GM21786 (cell line): ENCODE results near the gene JAKMIP1.

Experiments
- ATAC-seq: cut with Tn5 transposase; IDR thresholded peaks from one replicate; pipeline ENCODE4 v1.9.1; 2021; ENCODE audit not compliant: unreplicated experiment

The JAKMIP1 gene

DNA sequence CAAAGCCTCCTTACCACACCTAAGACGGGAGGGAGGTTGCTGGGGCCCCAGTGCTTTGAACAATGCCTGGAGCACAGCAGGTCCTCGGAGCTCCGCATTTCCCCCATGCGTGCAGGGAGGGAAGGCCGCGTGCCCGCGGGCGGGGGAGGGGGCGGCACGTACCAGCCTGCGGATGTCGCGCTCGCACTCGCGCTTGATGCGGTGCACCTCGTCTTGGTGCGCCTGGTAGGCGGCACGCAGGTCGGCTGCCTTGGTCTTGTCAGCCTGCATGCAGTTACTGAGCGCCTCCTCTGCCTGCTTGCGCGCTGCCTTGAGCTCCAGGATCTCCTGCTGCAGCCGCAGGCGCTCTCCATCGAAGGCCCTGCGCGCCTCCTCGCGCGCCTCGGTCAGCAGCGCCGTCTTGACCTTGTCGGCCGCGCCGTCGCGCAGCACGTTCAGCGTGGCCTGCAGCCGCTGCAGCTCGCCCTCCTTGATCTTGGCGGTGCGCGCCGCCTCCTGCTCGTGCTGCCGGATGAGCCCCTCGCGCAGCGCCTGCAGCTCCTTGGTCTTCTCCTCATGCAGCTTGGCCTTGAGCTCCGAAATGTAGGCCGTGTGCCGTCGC, 94.9 kb downstream of the JAKMIP1 start:
- no peak for ATAC-seq

DNA sequence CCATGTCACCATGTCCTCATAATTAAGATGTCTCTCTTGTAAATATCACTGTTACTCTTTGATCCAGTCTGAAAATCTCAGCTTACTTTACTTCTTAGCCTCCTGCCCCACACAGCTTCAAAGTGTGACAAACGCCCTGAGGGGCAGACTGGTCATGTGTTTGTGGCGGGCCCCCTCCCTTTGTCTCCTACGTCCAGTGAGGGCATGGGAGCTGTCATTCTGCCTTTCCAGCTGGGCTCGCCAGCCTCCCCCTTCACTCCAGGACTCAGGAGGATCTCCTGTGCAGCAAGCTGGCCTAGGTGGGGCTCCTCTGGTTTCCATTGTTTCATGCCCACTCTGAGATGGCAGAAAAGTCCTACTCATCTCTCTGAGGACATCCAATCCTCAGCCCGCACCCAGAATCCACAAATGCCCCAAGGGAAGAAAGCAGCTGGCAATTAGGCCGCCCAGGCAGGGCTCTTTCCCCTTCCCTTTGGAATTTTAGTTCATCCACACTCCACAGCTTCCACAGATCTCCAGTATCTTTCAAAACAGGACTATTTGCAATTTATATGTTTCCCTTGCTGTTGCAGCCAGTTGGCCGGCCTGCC, 95.7 kb downstream of the JAKMIP1 start:
- ATAC-seq: no peak

DNA sequence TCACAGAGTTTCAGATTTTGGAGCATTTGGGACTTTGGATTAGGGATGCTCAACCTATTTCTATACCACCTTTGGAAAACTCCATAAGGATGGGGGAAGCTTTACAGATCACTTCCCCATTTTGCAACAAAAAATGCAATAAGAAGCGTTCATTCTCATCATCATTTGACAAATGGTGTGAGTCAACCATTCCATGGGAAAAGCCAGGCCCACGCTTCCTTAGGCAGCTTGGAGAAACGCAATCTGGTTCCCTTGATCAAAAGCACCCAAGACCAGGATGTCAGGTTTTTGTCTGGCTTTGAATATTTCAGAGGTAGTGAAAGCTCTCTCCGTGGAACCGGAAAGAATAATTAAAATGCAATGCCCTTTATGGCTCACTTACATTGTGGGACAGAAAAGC, 102.8 kb downstream of the JAKMIP1 start:
- ATAC-seq: no peak

DNA sequence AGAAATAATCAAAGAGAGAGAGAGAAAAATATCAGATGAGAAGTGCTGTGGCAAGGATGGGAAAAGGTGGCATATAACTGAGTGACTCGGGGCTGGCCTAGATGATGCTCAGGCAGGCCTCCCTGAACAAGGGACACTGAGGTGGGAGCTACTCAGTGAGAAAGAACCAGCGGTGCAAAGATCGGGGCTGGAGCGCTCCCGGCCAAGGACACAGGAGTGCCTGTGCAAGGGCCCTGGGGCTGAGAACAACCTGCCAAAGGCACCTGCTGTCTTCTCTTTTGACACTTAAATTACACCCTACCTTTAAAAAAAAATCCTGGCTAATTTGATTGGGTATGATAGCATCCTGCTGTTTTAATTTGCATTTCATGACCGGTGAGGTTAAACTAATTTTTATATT, 104.5 kb downstream of the JAKMIP1 start:
- no peak for ATAC-seq

DNA sequence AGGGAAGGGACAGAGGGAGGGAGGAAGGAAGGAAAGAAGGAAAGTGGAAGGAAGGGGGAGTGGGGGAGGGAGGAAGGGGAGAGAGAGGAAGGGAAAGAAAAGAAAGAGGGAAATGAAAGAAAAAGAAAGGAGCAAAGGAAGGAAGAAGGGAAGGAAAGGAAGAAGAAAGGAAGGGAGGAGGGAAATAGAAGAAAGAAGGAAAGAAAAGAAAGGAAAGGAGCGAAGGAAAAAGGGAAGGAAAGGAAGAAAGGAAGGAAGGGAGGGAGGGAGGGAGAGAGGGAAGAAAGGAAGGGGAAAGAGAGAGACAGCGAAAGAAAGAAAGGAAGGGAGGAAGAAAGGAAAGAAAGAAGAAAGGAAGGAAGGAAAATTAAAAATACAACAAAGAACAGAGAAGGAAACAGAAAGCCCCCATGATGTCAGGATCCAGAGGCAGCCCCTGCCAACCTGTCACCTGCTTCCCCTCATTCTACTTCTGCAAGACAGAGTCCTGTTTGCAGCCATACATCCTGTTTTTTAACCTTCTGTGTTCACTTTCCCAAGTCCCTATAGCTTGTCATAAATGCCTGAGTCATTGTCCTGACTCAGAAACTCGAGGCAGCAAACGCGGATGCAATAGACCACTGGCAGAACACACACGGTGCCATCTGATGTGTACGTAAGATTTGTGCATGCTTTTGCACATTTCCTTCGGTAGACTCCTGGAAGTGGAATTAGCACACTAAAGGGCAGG, 105.2 kb downstream of the JAKMIP1 start:
- ATAC-seq: no peak

DNA sequence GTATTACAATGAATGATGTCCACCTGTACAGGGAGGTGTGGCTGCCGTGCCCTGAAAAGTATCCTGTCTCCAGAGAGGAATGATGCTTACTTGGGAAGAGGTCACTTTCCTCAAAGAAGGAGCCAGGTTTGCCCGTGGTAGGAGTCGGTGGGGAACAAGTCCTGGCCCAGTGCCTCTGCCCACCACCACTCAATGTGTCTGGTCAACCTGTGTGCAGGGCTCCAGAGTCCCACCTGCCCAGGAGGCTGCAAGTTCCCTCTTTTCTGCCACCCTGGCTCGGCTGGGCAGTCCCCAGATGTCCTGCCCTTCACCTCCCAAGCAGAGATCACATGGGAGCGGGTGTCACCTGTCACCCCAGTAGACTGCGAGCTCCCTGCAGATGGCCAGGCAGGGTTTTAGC, 106.7 kb downstream of the JAKMIP1 start:
- ATAC-seq: no peak

DNA sequence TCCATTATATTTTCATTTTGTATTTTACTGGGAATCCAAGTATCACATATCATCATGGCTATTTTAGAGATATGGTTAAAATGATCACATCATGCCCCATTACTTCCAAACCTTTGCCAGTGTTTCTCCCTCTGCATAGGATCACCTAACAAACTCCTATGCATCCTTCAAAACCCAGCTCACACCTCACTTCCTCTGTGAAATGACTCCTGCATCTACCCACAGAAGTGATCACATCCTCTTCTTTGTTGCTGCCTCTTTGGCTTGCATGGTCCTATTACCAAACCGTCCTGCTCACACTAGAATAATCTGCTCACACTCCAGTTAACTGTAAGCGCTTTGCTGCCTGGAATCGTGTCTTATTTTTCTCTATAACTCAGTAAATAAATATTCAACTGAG, 107.4 kb downstream of the JAKMIP1 start:
- ATAC-seq: no peak

DNA sequence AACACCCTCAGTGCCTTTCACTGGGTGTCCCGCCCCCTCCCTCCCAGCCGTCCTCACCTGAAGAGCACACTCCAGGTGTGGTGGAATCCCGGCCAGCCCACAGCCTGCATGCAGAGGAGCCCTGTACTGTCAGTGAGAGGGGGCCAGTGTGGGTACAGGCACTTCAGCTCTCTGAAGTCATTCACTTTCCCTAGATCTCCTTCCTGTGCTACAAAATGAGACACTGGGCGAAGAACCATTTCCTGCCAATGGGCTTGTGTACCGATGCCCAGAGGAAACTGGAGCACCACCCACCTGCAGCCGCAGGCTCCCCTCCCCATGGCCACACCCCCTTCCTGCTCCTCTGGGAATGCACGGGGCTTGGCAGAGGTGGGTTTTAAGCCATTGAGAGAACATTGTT, 108.2 kb downstream of the JAKMIP1 start:
- no peak for ATAC-seq

DNA sequence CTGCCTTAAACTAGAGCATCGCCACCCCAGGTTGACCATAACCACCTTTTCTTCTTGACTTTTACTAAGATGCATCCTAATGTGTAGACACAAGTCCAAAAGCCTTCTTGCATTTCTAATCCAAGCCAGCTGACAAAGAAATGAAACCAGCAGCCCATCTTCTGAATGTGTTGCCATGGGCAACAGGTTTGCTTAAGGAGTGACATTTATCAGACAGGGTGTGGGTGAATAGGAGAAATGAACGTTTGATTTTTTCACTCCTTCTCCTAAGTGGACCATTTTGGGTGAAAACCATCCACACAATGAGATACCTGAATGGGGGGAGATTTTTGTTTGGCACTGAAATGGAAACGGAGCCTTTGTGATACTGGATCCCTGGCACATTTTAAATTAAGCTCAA, 109.4 kb downstream of the JAKMIP1 start:
- ATAC-seq: no peak

DNA sequence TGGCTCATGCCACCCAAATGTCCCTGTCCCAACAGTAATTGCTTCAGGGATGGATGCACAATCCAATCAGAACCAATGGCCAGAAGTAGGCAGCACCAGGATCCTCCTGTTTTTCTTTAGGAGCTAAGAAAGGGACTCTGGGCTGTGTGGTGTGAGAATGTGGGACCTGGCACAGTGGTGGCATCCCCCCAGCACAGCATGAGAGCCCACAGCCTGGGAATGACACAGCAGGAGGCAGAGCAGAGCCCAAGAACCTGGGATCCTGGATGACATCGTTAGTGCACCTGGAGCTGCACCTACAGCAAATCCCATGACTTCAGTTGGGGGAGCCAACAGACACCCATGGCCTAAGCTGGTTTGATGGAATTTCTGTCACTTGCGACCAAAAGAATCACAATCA, 111.4 kb downstream of the JAKMIP1 start:
- no peak for ATAC-seq

DNA sequence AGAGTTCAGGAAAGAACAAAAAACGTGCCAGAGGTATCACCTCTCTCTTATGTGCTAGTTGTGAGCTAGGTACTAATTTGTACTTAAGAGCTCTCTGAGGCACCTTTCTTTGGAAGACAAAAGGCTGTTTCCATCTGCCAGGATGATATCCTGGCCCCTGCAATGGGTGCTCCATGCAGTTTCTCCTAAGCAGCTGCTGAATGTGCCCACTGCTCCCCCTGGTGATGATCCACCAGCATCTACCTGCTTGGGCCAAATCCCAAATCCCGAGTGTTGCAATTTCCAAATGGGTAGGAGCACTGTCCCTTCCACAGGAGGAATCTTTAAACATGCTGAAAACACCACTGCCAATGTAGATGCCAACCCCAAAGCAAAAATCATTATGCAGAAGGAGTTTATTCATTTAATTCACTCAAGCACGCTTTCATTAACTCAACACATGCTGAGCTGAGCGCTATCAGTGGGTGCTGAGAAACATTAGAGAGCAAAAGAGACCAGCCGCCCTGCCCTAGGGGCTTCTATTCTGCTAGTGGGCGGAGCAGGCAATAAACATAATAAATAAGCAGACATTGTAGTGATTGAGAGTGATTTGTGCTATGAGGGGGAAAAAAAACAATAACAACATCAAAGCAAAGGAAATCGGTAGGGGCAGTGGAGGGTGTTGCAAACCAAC, 112.5 kb downstream of the JAKMIP1 start:
- no peak for ATAC-seq

DNA sequence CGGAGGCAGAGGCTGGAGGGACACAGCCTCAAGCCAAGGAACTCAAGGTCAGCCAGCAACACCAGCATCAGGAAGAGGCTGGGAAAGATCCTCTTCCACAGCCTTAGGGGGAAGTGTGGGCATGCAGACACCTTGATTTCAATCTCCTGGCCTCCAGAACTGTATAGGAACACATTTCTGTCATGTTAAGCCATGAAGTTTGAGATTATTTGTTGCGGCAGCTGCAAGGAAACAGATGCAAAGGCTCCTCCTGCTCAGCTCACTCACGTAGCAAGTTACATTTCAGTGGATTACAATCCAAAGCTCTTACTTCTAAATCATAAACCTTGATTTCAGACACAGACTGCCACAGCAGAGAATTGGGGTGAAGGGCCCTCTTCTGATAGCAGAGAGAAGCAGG, 113.5 kb downstream of the JAKMIP1 start:
- ATAC-seq: no peak

DNA sequence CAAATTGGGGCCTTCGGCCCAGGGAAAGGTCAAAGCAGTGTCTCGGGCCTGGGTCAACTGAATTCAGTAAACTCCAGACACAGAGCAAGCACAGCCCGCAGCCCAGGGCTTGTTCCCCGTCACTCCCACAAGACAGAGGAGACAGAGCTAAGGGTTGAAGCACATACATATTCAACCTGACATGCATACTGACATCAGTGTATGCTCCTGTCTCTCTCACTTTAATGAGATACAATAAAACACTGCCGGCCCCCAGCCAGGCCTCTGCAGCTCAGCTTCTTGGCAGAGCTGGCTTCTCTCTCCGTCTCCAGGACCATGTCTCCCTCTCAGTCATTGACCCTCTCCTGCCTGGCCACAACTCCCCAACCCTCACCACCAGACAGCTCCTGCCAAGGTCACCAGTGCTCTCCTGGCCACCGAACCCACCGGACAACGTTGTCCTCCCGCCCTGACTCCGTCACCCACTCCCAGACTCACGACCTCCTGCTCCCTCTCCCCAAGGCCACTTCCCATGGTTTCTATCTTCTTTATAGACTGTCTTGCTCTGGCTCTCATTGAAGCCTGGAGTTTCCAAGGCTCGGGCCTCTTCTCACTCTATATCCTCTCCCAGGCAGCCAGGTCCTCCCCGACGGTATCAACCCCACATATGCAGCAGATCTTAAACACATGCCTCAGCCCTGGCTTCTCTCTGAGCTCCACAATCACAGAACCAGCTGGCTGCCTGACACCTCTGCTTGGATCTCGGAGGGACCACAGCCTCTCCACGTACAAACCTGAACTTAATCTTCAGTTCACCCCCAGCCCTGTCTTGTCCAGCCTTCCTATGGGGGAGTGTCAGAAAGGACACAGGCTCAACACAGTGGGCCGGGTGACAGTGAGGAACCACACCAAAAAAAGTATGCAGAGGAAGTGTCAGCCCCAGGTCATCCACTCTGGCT, 114.4 kb downstream of the JAKMIP1 start:
- no peak for ATAC-seq

DNA sequence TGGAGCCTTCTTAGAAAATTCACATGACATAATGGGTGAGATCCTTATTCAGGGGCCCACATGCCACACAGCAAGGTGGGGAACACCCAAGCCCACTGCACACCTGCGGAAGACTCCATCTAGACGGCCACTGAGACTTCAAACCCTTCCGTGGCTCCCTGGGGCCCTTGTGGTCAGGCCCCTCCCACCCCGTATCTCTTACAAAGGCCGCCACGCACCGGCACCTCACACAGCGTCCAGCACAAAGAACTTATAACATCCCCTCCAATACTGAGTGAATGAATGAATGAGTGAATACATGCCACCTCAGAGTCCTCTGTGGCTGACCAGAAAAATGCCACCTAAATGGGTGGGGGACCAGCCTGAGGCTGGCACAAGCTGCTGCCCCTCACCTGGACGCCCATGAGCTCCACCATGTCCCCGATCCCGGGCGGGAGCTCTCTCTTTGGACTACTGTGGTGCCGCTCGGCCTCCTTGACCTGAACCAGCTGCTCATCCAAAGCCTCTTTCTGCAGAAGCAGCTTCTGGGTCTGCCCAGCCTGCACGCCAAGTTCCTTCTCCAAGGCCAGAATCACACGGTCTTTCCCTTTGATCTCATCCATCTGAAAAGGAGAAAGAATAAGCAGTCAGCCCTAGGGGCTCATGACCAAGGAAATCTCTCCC, 115.2 kb downstream of the JAKMIP1 start:
- no peak for ATAC-seq

DNA sequence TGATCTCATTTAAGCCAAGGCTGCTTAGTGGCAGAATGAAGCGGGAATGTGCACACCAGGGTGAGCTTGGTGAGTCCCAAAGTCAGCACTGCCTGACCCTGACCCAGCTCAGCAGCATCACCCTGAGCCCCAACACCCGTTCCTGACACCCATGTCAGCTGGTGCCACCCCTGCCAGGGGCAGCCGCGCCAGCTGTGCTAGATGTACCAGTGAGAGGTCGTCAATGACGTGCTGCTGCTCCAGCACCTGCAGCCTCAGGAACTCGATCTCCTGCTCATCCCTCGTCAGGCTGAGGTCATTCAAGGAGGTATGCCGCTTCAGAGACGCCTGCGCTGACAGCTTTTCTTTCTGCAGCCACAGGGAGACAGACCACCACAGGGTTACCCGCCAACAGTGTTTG, 120.4 kb downstream of the JAKMIP1 start:
- no peak for ATAC-seq

DNA sequence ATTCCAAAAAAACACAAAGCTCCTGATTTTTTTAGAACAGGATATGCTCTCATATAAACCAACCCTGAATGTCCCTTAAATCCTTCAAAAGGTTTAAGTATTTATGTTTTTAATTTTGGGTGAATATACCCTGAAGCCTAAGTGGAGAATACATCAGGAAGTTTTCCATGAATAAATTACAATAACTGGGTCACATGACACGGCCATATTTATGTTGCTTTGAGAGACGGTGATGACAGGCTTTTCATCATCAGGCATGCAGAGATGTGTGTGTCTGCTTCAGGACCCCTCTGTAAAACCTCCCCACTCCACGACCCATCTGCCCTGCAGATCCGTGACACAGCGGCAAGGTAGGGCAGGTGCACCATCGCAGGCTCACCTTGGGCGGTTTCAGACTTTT, 121.8 kb downstream of the JAKMIP1 start:
- no peak for ATAC-seq

DNA sequence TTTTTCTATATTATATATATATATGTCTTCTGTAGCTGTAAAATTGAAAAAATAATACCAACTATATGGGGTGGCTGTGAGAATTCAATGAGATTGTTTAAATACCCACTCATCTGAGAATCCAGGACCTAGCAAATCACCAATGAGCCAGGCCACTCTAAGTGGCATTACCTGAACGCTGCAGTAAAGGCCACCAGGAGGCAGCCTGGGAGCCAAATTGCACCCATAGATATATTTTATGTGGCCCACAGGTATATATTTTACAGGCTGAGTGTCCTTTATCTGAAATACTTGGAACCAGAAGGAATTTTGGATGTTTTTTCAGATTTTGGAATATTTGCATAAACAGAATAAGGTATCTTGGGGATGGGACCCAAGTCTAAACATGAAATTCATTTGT, 124.0 kb downstream of the JAKMIP1 start:
- no peak for ATAC-seq

DNA sequence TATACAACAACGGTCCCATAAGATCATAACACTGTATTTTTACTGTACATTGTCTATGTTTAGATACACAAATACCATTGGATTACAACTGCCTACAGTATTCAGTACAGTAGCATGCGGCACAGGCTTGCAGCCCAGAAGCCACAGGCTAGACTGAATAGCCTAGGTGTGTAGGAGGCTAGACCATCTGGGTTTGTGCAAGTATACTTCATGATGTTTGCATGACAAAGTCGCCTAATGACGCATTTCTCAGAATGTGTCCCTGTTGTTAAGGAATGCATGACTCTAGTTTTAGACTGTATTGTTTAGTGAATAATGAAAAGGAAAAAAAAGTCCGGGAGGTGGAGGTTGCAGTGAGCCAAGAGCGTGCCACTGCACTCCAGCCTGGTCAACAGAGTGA, 125.6 kb downstream of the JAKMIP1 start:
- no peak for ATAC-seq

DNA sequence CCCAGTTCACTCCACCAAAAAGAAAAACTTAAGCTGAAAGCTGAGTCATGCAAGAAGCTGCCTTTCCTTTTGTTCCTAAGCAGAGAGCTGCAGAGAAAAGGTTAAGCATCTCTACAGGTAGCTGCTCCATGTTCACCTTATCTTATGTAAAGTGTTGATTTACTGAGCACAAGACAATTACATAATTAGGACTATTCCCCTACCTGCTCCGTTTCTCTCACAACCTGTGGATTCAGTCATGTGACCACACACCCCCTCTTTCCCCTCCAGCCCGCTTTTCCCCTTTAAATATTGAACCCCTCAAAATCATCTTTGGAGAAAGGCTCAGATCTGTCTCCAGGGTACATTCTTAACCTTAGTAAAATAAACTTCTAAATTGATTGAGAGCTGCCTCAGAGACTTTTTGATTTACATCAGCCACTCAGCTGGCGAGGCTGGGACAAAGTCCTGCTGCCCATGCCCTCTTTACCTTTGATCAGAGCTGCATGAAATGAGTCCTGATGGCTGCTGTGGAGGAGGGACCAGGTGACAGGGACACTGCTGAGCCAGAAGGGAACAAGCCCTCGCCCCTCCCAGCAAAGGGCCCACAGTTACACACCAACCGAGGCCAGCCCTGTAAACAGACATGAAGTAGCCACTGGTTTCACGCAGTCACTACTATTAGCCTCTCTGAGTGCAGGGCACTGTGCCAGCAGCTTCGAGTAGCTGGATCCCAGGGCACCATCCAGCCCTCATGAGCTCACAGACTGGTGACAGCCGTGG, 128.2 kb downstream of the JAKMIP1 start:
- ATAC-seq: no peak
